AG10803 (cell line): Measurements from ENCODE around the gene CPA1.

Experiments
- DNase-seq: peaks from one replicate; pipeline ENCODE4 v3.0.0; 2010; ENCODE audit warnings: low read depth
- H3K4me3 ChIP-seq: 2 replicates; pipeline ENCODE4 v1.5.1; 2011; ENCODE audit warnings: mild to moderate bottlenecking, low read length, control low read depth
- TF ChIP-seq, protein P1 (sequence below): conservative IDR thresholded peaks from 2 replicates; pipeline ENCODE4 v1.5.1; 2011; ENCODE audit warnings: mild to moderate bottlenecking, low read length, control low read depth, inconsistent platforms

The CPA1 gene

DNA sequence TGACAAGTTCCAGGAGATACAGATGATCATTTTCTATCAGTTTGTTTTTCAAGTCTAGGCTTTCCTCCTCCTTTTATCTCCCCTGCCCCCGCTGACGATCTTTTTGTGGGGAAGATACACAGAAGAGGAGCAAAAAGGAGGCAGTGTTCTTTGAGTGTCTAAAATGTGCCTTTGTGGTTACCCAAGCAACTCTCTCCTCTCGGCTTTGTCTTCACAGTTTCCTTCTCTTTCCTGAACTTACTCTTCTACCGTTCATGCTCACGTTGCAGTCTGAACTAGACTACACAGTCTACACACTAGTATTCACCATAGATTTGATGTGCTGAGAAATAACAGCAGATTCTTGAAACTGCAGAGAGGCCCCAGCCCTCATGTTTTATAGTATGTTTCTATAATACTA lies 36.9 kb downstream of the CPA1 start:
- H3K4me3 ChIP-seq = no peak overlapping the region
- DNase-seq = no peak
- TF ChIP-seq, protein P1, sequence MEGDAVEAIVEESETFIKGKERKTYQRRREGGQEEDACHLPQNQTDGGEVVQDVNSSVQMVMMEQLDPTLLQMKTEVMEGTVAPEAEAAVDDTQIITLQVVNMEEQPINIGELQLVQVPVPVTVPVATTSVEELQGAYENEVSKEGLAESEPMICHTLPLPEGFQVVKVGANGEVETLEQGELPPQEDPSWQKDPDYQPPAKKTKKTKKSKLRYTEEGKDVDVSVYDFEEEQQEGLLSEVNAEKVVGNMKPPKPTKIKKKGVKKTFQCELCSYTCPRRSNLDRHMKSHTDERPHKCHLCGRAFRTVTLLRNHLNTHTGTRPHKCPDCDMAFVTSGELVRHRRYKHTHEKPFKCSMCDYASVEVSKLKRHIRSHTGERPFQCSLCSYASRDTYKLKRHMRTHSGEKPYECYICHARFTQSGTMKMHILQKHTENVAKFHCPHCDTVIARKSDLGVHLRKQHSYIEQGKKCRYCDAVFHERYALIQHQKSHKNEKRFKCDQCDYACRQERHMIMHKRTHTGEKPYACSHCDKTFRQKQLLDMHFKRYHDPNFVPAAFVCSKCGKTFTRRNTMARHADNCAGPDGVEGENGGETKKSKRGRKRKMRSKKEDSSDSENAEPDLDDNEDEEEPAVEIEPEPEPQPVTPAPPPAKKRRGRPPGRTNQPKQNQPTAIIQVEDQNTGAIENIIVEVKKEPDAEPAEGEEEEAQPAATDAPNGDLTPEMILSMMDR = no peak

DNA sequence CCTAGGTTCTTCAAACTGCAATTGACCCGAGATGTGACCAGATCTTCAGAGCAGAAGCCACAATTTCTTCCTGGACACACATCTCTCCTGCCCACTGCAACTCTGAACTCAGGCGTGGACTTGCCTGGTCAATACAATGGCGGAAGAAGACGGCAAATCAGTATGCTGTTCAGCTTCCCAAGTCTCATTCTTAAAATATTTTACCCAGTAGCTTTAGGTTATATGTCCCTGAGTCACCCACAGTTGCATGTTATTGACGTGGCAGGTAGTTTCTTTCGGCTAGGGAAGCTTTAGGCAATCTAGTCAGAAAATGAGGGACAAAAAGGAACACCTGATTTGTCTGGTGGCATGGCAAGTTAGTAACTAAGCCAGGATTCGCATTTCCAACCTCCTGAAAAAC lies 38.0 kb downstream of the CPA1 start:
- DNase-seq = no peak
- TF ChIP-seq, protein P1 = no peak
- no peak overlapping the region for H3K4me3 ChIP-seq

DNA sequence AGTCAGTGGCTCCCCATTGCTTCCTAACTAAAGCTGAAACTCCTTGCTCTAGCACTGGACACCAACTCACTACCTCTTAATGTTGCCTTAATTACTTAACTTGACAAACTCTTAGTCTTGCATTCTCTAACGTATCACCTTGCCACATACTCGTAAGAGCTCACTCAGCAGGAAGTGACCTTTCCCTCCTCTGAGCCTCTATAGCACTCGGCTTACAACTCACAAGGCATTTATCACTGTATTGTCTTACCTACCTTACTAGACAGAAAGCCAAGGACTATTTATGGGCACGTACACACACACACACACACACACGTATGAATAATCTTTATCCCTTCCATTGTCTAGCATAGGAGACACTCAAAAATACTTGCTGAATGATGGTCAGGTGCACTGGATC lies 39.4 kb downstream of the CPA1 start:
- TF ChIP-seq, protein P1 = no peak
- no peak overlapping the region for H3K4me3 ChIP-seq
- DNase-seq = no peak

DNA sequence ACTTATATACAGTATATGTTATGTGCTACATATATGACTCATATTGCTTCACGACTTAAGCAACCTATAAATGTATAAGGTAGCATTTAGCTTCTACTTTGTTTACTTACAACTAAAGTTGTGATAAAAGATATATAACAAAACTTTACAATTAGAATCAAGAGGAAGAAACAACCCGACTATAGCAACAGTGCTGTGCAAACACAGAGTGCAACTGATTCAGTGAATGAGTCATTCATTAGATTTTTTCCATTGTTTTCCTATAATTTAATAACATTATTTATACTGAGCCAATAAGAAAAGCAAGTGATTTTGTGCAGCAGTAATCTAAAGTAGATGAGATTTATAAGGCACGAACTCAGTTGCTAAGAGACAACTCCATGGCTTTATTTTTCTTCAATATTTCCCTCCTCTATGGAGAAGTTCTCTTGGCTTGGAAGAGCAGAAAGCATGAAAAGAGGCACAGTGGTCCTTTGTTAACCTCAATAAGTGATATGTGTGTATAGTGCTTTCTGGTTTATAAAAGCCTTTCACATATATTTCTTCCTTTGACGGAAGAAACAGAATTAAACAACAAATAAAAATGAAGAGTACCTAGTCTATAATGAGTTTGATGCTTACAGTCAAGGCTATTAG lies 40.8 kb downstream of the CPA1 start:
- no peak for DNase-seq
- no peak overlapping the region for H3K4me3 ChIP-seq
- TF ChIP-seq, protein P1 = no peak

DNA sequence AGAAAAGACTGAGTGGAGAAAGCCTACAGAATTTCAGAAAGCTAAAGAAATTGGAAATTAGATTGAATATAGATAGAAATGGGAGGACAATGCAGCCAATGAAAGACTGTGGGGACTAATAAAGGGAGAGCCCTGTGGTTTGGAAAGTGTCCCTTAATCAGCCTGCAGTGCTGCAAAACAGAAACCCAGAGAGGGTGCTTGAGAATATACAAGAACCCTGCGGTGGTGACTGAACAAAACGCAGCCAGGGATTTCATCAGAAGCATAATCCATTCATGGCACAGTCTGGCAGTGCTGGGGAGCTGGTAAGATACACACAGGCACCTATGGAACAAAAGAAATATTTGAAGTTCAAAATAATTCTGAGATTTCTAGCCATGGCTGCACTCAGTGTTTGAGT lies 41.4 kb downstream of the CPA1 start:
- H3K4me3 ChIP-seq = no peak overlapping the region
- DNase-seq = peak; percentile 73
- TF ChIP-seq, protein P1 = no peak; the same call in 1 of the 2 replicates

DNA sequence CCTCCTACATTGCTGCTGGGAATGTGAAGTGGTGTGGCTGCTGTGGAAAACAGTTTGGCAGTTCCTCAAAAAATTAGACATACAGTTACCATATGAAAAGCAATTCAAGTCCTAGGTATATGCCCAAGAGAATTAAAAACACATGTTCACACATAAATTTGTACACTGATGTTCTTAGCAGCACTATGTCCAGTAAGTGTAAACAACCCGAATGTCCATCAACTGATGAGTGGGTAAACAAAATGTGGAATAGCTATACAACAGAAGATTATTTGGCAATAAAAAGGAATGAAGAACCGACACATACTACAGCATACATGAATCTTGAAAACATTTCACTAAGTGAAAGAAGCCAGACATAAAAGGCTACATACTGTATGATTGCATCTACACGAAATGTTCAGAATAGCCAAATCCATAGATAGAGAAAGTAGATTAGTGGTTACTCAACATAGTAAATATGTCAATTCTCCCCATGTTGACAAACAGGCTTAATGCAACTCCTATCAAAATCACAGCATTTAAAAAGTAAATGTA lies 43.3 kb downstream of the CPA1 start:
- TF ChIP-seq, protein P1 = no peak
- no peak for DNase-seq
- H3K4me3 ChIP-seq = no peak overlapping the region

DNA sequence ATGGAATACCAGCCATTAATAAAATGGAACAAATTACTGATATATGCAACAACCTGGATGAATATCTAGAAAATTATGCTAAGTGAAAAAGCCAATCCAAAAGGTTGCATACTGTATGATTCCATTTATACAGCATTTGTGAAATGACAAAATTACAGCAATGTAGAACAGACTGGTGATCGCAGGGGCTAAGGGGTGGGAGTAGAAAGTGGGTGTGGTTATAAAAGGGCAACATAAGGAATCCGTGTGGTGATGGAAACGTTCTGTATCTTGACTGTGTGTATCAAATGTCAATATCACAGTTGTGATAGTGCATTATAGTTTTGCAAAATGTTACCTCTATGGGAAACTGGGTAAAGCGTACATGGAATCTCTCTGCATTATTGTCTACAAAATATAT lies 45.5 kb downstream of the CPA1 start:
- TF ChIP-seq, protein P1 = no peak
- no peak overlapping the region for H3K4me3 ChIP-seq
- no peak for DNase-seq
